ENCODE measurements around the gene OS9. TPM values are rescaled to one million over a fixed set of nuclear protein-coding genes. Genes with fewer than 3 reads are reported as not detected.
"Not testable (repeated sequence)": the region's sequence is repeated elsewhere in the genome, so short reads cannot be mapped to it uniquely, and the experiment has no call there.

OS9 gene
- total RNA-seq, 1 experiment from 2014 or later, result 1,701 TPM

DNA sequence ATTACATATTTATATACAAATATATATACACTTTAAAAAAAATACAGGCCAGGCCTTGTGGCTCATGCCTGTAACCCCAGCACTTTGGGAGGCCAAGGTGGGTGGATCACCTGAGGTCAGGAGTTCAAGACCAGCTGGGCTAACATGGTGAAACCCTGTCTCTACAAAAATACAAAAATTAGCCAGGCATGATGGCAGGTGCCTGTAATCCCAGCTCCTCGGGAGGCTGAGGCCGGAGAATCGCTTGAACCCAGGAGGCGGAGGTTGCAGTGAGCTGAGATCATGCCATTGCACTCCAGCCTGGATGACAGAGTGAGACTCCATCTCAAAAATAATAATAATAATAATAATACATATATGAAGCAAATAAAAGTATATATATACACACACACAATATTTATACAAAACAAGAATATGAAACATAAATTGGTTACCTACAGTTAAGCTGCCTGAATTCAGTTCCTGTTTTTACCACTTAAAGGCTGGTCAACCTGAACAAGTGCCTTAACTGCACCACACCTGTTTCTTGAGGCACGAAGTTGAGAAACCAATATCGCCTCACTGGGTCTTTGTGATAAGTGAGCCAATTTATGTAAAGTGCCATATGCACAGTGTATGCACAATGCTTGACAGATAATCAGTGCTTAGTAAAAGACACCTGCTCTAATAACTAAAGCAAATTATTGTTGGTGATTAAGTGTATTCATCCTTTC lies 21.3 kb downstream of the OS9 start:
- H3K4me3 ChIP-seq; H3K4me1 ChIP-seq; H3K27me3 ChIP-seq; H3K9me3 ChIP-seq (replicated peaks); H3K27ac ChIP-seq: not testable (repeated sequence)
- DNase-seq, result peak in 1 of 2 experiments; percentile 26
- H3K36me3 ChIP-seq, result peaks cover 80% of the 10 kb centered on the region

- Histone ChIP-seq H3K36me3 (peaks cover 81% of the 10 kb centered on the region), H3K27me3 (no peaks in the 10 kb centered on the region), H3K4me3 (no peak overlapping the region), H3K9me3 (replicated peaks) (no peaks in the 10 kb centered on the region; the same call in 1 of the 2 replicates), H3K4me1 (no peaks in the 10 kb centered on the region), H3K27ac (no peak overlapping the region)
- DNase-seq, result peak in 1 of 2 experiments; percentile 58
Observed at GRCh38 chr12:57715786-57716185, 21.9 kb downstream of the OS9 start.

DNA sequence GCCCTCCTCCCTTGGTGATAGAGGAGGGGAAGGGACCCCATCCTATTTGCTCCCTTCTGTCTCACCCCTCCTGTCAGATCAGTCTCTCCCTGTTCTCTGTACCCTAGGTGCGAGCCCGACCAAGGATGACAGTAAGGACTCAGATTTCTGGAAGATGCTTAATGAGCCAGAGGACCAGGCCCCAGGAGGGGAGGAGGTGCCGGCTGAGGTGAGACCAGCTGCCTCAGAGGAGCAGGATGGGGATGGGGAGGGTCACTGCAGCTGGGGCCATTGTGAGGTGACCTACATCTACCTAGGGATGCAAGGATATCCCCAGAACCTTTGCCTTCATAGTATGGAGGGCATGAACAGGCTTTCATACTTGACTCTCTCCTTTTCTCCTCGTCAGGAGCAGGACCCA lies 22.4 kb downstream of the OS9 start:
- H3K27ac ChIP-seq, result no peak overlapping the region
- peak; percentile 63 to 64 for DNase-seq
- H3K9me3 ChIP-seq (replicated peaks), result no peaks in the 10 kb centered on the region; the same call in 1 of the 2 replicates
- H3K4me1 ChIP-seq, result no peaks in the 10 kb centered on the region
- no peak overlapping the region for H3K4me3 ChIP-seq
- H3K27me3 ChIP-seq, result no peaks in the 10 kb centered on the region
- peaks cover 86% of the 10 kb centered on the region for H3K36me3 ChIP-seq

- H3K27me3 ChIP-seq, result no peaks in the 10 kb centered on the region
- no peaks in the 10 kb centered on the region; the same call in 1 of the 2 replicates for H3K9me3 ChIP-seq (replicated peaks)
- no peaks in the 10 kb centered on the region for H3K4me1 ChIP-seq
- H3K27ac ChIP-seq, result no peak overlapping the region
- DNase-seq, result peak in 1 of 2 experiments; percentile 42
- no peak overlapping the region for H3K4me3 ChIP-seq
- H3K36me3 ChIP-seq, result peaks cover 84% of the 10 kb centered on the region
Observed at GRCh38 chr12:57717131-57717530, 23.2 kb downstream of the OS9 start.

- Histone ChIP-seq H3K27ac (no peak overlapping the region), H3K36me3 (peaks cover 77% of the 10 kb centered on the region), H3K9me3 (replicated peaks) (no peaks in the 10 kb centered on the region), H3K27me3 (no peaks in the 10 kb centered on the region), H3K4me1 (no peaks in the 10 kb centered on the region), H3K4me3 (no peak overlapping the region)
- peak; percentile 71 to 79 for DNase-seq
Observed at GRCh38 chr12:57717846-57718640, 24.1 kb downstream of the OS9 start.

GRCh38 chr12:57718641-57719528 lies 25.0 kb downstream of the OS9 start:
- no peak overlapping the region for H3K4me3 ChIP-seq
- no peak overlapping the region for H3K27ac ChIP-seq
- H3K27me3 ChIP-seq, result no peaks in the 10 kb centered on the region
- H3K4me1 ChIP-seq, result no peaks in the 10 kb centered on the region
- H3K9me3 ChIP-seq (replicated peaks), result no peaks in the 10 kb centered on the region
- H3K36me3 ChIP-seq, result peaks cover 77% of the 10 kb centered on the region
- peak; percentile 48 to 64 for DNase-seq

GRCh38 chr12:57719777-57720605 lies 26.1 kb downstream of the OS9 start:
- Histone ChIP-seq H3K4me3 (no peak overlapping the region), H3K27me3 (no peaks in the 10 kb centered on the region), H3K27ac (no peak overlapping the region), H3K4me1 (no peaks in the 10 kb centered on the region), H3K36me3 (peaks cover 67% of the 10 kb centered on the region), H3K9me3 (replicated peaks) (no peaks in the 10 kb centered on the region)
- DNase-seq, result peak; percentile 62 to 68

DNA sequence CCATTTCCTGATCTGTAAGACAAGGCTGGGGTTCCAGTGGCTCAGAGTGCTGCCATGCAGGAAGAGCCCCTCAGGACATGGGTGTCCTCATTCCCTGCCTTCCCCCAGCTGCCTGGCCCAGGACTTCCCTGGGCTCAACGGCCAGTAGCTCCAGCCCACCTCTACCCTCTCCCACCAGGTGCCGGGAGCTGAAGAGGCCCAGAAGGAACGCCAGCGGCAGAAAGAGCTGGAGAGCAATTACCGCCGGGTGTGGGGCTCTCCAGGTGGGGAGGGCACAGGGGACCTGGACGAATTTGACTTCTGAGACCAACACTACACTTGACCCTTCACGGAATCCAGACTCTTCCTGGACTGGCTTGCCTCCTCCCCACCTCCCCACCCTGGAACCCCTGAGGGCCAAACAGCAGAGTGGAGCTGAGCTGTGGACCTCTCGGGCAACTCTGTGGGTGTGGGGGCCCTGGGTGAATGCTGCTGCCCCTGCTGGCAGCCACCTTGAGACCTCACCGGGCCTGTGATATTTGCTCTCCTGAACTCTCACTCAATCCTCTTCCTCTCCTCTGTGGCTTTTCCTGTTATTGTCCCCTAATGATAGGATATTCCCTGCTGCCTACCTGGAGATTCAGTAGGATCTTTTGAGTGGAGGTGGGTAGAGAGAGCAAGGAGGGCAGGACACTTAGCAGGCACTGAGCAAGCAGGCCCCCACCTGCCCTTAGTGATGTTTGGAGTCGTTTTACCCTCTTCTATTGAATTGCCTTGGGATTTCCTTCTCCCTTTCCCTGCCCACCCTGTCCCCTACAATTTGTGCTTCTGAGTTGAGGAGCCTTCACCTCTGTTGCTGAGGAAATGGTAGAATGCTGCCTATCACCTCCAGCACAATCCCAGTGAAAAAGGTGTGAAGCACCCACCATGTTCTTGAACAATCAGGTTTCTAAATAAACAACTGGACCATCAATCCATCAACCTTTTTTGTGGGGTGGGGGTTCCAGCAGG lies 27.0 kb downstream of the OS9 start:
- H3K4me3 ChIP-seq, result no peak overlapping the region
- peaks cover 58% of the 10 kb centered on the region for H3K36me3 ChIP-seq
- DNase-seq, result peak; percentile 65 to 67
- no peaks in the 10 kb centered on the region for H3K9me3 ChIP-seq (replicated peaks)
- H3K27ac ChIP-seq, result no peak overlapping the region
- no peaks in the 10 kb centered on the region for H3K4me1 ChIP-seq
- no peaks in the 10 kb centered on the region for H3K27me3 ChIP-seq

GRCh38 chr12:57721846-57722608 lies 28.1 kb downstream of the OS9 start:
- H3K36me3 ChIP-seq, result peaks cover 47% of the 10 kb centered on the region
- not testable (repeated sequence) for H3K27me3 ChIP-seq; H3K27ac ChIP-seq; H3K9me3 ChIP-seq (replicated peaks); H3K4me1 ChIP-seq; H3K4me3 ChIP-seq
- peak; percentile 58 to 61 for DNase-seq

DNA sequence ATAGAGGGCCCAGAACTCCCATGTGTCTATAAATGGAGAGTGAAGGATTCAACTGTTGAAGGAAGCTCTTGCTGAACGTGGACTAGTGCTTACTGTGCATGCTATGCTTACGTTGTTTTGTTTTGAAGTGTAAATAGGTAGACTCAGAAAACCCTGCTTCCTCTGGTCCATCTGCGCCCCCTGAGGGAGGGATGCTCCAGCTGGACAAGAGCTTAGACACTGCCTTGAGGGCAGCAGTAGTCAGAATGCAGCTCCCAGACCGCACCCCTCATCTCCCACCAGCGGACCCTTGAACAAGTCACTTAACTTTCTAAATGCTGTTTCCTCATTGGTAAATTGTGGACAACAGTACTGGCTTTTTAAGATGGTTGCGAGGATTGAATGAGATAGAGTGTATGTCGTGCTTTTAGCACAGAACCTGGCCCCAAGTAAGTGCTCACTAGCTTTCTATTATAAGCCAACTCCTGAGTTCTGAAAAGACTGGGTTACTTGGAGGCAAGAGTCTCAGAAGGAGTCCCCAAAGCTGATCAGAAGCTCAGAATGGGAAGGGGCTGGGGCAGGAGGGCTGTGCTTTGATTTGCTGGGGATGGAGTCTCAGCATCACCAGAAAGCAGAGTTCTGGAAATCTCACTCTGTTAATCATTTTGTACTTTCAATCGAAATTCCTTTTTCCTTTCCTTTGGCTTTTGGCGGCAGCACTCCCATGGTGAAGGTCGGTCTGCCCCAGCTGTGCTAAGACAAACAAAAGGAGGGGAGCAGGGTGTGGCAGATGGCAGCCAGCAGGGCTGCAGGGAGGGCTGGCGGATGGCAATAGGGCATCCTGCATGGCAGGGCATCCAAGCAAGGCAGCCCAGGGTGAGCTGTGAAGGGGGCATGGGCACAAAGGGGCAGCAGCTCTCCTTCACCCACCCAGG lies 29.0 kb downstream of the OS9 start:
- no peak overlapping the region for H3K4me3 ChIP-seq
- H3K27me3 ChIP-seq, result no peaks in the 10 kb centered on the region
- H3K27ac ChIP-seq, result no peak overlapping the region
- DNase-seq, result peak; percentile 75 to 76
- H3K9me3 ChIP-seq (replicated peaks), result no peaks in the 10 kb centered on the region
- H3K36me3 ChIP-seq, result peaks cover 39% of the 10 kb centered on the region
- H3K4me1 ChIP-seq, result no peaks in the 10 kb centered on the region; the same call in 1 of the 2 replicates

DNA sequence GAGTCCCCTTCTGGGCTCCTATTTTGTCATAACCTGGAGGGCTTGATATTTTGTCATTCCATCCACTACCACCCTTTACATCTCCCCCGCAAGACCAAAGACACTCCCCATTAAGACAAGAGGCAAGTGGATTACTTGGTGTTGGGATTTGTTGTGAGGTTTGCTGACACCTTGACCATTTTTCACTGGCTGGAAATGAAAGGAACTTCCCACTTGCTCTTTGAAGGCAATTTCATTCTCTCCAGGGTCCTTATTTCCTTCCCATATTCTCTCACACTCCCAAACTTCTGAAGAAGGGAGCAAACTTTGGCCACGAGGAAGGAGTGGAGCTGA lies 29.7 kb downstream of the OS9 start:
- Histone ChIP-seq H3K4me3 (no peak overlapping the region), H3K9me3 (replicated peaks) (no peaks in the 10 kb centered on the region), H3K27ac (no peak overlapping the region), H3K4me1 (no peaks in the 10 kb centered on the region; the same call in 1 of the 2 replicates), H3K27me3 (no peaks in the 10 kb centered on the region), H3K36me3 (peaks cover 33% of the 10 kb centered on the region)
- DNase-seq, result peak in 1 of 2 experiments; percentile 72

Measured in SJCRH30 (cell line).